ENCODE measurements around the gene PIPOX.

DNA sequence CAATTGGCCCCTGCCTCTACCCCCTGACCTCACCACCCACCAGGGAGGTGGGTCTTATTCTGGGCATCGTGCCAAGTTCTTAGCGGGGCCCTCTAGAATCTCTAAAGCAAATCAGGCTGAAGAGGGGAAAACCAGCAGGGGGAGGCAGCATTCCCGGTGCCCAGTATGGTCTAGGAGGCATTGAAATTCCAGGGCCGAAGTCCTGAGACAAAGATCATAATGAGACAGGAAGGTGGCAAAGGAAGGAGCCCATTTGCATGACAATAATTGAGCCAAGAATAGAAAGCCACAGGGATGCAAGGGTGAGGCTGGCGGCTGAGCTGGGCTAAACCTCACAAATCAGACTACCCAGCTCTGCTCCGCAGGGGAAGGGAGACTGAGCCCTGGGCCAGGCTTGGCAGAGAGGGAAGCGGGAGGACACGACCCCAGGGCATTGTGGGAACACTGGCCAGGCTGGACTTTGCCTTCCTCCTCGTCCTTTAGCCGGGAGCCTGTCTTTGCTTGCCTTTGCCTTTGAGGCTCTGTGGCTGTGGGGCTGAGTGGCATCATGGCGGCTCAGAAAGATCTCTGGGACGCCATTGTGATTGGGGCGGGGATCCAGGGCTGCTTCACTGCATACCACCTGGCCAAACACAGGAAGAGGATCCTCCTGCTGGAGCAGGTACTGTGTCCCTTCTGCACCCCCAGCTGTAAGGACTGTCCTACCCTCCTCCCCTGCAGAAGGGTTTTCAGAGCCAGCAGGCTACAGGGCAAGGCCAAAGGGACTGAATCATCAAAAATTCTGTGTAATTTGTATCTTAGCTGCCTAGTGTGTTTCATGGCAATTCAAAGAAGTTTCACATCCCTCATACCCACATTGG lies at the start of gene PIPOX:
- TF ChIP-seq, protein P1, sequence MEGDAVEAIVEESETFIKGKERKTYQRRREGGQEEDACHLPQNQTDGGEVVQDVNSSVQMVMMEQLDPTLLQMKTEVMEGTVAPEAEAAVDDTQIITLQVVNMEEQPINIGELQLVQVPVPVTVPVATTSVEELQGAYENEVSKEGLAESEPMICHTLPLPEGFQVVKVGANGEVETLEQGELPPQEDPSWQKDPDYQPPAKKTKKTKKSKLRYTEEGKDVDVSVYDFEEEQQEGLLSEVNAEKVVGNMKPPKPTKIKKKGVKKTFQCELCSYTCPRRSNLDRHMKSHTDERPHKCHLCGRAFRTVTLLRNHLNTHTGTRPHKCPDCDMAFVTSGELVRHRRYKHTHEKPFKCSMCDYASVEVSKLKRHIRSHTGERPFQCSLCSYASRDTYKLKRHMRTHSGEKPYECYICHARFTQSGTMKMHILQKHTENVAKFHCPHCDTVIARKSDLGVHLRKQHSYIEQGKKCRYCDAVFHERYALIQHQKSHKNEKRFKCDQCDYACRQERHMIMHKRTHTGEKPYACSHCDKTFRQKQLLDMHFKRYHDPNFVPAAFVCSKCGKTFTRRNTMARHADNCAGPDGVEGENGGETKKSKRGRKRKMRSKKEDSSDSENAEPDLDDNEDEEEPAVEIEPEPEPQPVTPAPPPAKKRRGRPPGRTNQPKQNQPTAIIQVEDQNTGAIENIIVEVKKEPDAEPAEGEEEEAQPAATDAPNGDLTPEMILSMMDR (IDR thresholded peaks at IDR 0.05), result no peak
- no peak for TF ChIP-seq EP300 (IDR thresholded peaks at IDR 0.05; ENCODE audit: low read depth)
